NCI-H2196 treated with DMSO at 0.1 percent for 48 hours (cell line): Measurements from ENCODE around the gene SSNA1.
A peak's percentile ranks its signal among the peaks of the same experiment; 100 is the strongest.
"Not testable (repeated sequence)": the region's sequence is repeated elsewhere in the genome, so short reads cannot be mapped to it uniquely, and the experiment has no call there.

ENCODE experiments used
- DNase-seq: peaks from one replicate; lab custom pipeline; 2025; ENCODE audit not compliant: unreplicated experiment; lab: John Stamatoyannopoulos, UW

The SSNA1 gene

GRCh38 chr9:137230705-137231371 lies 42.4 kb downstream of the SSNA1 start, which contains the start of gene SLC34A3:
SLC34A3 (plus strand) TSS chr9:137230901; CDS start chr9:137231703, 802 bp downstream.
- DNase-seq, result no peak

- DNase-seq, result no peak
Observed at GRCh38 chr9:137231372-137232039, 43.0 kb downstream of the SSNA1 start.

GRCh38 chr9:137232101-137232500 lies 43.6 kb downstream of the SSNA1 start:
- DNase-seq, result no peak

GRCh38 chr9:137232510-137232909 lies 44.0 kb downstream of the SSNA1 start:
- no peak for DNase-seq

GRCh38 chr9:137233143-137233980 lies 44.9 kb downstream of the SSNA1 start:
- no peak for DNase-seq

- no peak for DNase-seq
Observed at GRCh38 chr9:137234055-137234697, 45.7 kb downstream of the SSNA1 start.

- no peak for DNase-seq
Observed at GRCh38 chr9:137234758-137235423, 46.4 kb downstream of the SSNA1 start.

GRCh38 chr9:137235424-137236237 lies 47.2 kb downstream of the SSNA1 start:
- no peak for DNase-seq

GRCh38 chr9:137236238-137236935 lies 47.9 kb downstream of the SSNA1 start:
- DNase-seq, result peak; percentile 67

- peak; percentile 63 for DNase-seq
Observed at GRCh38 chr9:137236936-137237421, 48.5 kb downstream of the SSNA1 start.

- DNase-seq, result peak; percentile 80
Observed at GRCh38 chr9:137237759-137238726, 49.6 kb downstream of the SSNA1 start.

- DNase-seq, result not testable (repeated sequence)
Observed at GRCh38 chr9:137239541-137240200, 51.2 kb downstream of the SSNA1 start.
